ENCODE data around the gene DCLK2.

Gene DCLK2

DNA sequence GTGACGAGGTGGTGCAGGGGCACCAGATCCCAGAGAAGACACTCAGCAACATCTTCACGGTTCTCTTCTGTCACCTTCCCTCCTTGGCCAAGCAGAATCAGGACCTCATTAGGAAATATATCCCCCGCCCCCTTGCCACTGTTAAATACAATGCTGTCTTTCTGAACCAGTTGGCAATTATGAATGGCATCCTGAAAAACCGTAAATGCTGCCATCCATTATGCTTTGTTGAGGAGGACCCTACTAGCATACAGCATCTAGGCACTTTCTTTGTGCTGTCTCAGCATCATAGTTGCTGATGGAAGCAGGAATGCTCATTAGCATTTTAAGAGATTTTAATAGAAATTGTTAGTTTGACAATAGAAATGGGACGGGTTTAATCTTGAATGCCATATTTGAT is 138.5 kb downstream of the DCLK2 start:
- H3K4me3 ChIP-seq (ENCODE audit: low read depth, low read length): no peak overlapping the region
- TF ChIP-seq, protein P1, sequence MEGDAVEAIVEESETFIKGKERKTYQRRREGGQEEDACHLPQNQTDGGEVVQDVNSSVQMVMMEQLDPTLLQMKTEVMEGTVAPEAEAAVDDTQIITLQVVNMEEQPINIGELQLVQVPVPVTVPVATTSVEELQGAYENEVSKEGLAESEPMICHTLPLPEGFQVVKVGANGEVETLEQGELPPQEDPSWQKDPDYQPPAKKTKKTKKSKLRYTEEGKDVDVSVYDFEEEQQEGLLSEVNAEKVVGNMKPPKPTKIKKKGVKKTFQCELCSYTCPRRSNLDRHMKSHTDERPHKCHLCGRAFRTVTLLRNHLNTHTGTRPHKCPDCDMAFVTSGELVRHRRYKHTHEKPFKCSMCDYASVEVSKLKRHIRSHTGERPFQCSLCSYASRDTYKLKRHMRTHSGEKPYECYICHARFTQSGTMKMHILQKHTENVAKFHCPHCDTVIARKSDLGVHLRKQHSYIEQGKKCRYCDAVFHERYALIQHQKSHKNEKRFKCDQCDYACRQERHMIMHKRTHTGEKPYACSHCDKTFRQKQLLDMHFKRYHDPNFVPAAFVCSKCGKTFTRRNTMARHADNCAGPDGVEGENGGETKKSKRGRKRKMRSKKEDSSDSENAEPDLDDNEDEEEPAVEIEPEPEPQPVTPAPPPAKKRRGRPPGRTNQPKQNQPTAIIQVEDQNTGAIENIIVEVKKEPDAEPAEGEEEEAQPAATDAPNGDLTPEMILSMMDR (IDR thresholded peaks at IDR 0.05; ENCODE audit: low read depth, low read length, missing control alignments): no peak
- no peak for DNase-seq (ENCODE audit: low read depth)

DNA sequence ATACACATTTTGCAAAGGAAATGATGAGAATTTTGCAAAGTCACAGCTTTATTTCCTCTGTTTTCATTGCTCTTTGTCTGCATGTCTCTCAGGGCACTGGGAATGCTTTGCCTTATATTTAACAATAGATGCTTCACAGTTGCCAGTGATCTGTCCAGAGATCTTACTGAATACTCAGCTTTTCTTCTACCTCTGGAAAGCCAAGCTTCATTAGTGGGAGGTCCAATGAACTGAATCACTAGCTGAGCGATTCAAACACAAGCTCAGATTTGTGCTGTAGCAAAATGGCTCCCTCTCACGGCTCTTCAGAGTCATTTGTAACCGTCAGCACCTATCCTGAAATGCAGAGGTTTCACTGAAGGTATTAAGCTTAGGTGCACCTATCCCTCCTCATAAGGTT is 138.9 kb downstream of the DCLK2 start:
- TF ChIP-seq, protein P1 (IDR thresholded peaks at IDR 0.05; ENCODE audit: low read depth, low read length, missing control alignments): no peak
- DNase-seq (ENCODE audit: low read depth): no peak
- H3K4me3 ChIP-seq (ENCODE audit: low read depth, low read length): no peak overlapping the region

- H3K4me3 ChIP-seq (ENCODE audit: low read depth, low read length): no peak overlapping the region
- DNase-seq (ENCODE audit: low read depth): no peak
- TF ChIP-seq, protein P1 (IDR thresholded peaks at IDR 0.05; ENCODE audit: low read depth, low read length, missing control alignments): no peak
These were observed 139.6 kb downstream of the DCLK2 start for GRCh38 chr4:150217808-150218207.

DNA sequence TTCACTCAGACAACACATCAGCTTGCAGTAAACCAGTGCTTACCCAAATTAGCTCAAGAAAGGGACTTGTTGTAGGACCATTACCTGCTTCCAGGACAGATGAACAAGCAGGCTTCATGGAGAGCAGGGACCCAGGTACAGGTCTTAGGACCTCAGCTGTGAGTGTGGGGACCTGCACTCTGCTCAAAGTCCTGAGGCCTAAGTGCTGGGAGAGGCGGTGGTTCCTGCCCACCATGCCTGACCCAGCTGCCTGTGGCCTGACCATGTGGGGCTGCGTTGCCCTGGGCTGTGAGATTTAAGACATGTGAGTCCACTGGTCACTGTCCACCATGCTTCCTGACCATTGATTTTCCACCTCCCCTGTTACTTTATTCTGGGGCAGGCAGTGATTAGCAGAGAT is 140.2 kb downstream of the DCLK2 start:
- TF ChIP-seq, protein P1 (IDR thresholded peaks at IDR 0.05; ENCODE audit: low read depth, low read length, missing control alignments): no peak
- DNase-seq (ENCODE audit: low read depth): no peak
- H3K4me3 ChIP-seq (ENCODE audit: low read depth, low read length): no peak overlapping the region

GRCh38 chr4:150219841-150220240 is 141.6 kb downstream of the DCLK2 start:
- no peak for DNase-seq (ENCODE audit: low read depth)

GRCh38 chr4:150224896-150225591 is 146.8 kb downstream of the DCLK2 start:
- no peak for DNase-seq (ENCODE audit: low read depth)
- H3K4me3 ChIP-seq (ENCODE audit: low read depth, low read length): no peak overlapping the region
- TF ChIP-seq, protein P1 (IDR thresholded peaks at IDR 0.05; ENCODE audit: low read depth, low read length, missing control alignments): no peak

More at GRCh38 chr4:150219841-150220240, 141.6 kb downstream of the DCLK2 start:
- TF ChIP-seq, protein P1 (IDR thresholded peaks at IDR 0.05; ENCODE audit: low read depth, low read length, missing control alignments): no peak
- no peak overlapping the region for H3K4me3 ChIP-seq (ENCODE audit: low read depth, low read length)

- no peak for DNase-seq (ENCODE audit: low read depth)
- TF ChIP-seq, protein P1 (IDR thresholded peaks at IDR 0.05; ENCODE audit: low read depth, low read length, missing control alignments): no peak
- no peak overlapping the region for H3K4me3 ChIP-seq (ENCODE audit: low read depth, low read length)
These were observed 151.3 kb downstream of the DCLK2 start for GRCh38 chr4:150229520-150229919.
